ENCODE data around the gene HP1BP3.
A peak's percentile ranks its signal among the peaks of the same experiment; 100 is the strongest.
"Not testable (repeated sequence)": the region's sequence is repeated elsewhere in the genome, so short reads cannot be mapped to it uniquely, and the experiment has no call there.

Gene HP1BP3

GRCh38 chr1:20787029-20787839 lies at the start of gene HP1BP3:
Gene HP1BP3 (minus strand): TSS chr1:20787307. CDS start chr1:20780440, 6,867 bp downstream.
- peak; percentile 78 for DNase-seq (ENCODE audit: low read depth)

GRCh38 chr1:20836230-20836629 lies 49.1 kb upstream of the HP1BP3 start:
- no peak for DNase-seq (ENCODE audit: low read depth)

- no peak for DNase-seq (ENCODE audit: low read depth)
These were observed 47.7 kb upstream of the HP1BP3 start for GRCh38 chr1:20834780-20835179.

DNA sequence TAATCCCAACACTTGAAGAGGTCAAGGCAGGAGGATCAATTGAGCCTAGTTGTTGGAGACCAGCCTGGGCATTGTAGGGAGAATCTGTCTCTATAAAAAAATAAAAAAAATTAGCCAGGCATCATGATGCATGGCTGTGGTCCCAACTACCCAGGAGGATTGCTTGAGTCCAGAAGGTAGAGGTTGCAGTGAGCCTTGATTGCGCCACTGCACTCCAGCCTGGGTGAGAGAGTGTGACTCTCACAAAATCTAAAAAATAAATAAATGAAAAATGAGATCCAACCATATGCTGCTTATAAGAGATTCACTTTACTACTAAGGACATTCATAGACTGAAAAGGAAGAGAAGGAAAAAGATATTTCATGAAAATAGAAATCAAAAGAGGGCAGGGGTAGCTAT lies 47.1 kb upstream of the HP1BP3 start:
- no peak for DNase-seq (ENCODE audit: low read depth)

DNA sequence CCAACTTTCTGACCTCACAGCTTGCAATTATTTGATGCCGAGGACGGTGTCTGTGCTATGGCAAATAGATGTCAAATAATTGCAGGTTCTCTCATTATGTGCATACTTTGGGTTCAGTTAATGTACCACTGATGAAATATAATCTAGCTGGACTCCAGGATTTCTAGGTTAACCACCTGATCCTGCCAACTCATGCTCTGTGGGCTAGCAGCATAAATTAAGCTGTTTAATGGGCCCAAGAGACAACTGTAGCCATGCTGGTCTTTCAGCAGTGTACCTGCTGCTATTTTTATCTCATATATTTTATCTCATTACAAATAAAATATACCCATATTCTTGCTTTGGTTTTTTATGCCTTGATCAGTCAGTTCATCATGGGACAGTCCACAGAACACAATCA lies 43.3 kb upstream of the HP1BP3 start:
- DNase-seq (ENCODE audit: low read depth): no peak

- DNase-seq (ENCODE audit: low read depth): no peak
These were observed 42.8 kb upstream of the HP1BP3 start for GRCh38 chr1:20829946-20830345.

- DNase-seq (ENCODE audit: low read depth): no peak
These were observed 42.4 kb upstream of the HP1BP3 start for GRCh38 chr1:20829531-20829930.

DNA sequence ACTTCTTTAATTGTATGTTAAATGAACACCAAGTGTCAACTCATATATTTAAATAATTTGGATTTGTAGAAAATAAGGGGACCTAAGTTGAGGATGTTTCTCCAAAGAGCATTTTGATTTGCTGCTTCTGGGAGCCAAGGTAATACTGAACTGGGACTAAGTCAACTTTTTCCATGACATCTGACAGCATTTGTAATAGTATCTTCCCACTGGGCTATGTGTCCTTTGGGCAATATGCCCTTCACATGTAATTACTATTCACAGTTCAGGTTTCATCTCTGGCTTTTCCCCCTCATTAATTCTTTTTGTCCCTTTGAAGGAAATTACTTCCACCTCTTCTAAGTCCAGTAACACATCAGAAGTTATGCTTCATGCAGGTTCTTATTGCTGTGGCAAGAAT lies 36.7 kb upstream of the HP1BP3 start:
- DNase-seq (ENCODE audit: low read depth): no peak

DNA sequence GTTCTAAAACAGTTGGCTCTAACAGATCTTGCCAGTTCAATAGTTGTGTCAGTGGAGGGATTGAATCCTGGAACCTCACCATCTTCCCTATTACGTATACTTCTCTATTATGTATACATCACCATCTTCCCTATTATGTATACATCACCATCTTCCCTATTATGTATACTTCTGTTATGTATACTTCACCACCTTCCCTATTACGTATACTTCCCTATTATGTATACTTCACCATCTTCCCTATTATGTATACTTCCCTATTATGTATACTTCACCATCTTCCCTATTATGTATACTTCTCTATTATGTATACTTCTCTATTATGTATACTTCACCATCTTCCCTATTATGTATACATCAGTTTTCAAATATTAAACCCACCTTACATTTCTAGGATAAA lies 34.4 kb upstream of the HP1BP3 start:
- no peak for DNase-seq (ENCODE audit: low read depth)

DNA sequence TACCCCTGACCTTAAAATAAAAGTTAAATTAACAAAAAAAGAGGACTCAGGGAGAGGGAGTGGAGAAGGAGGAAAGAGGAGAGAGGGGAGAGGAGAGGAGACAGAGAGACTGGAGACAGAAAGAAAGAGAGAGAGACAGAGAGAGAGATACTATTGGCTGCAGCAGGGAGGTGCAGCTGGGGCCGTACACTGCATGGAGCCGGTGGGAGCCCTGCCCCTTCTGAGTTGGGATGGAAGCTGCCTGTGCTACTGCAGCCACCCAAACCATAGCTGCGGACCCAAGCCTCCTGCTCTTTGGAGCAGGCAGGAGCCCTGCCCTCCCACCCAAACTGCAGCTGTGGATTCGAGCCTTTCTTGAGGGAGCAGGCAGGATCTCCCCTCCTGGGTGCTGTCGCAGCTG lies 32.7 kb upstream of the HP1BP3 start:
- no peak for DNase-seq (ENCODE audit: low read depth)

DNA sequence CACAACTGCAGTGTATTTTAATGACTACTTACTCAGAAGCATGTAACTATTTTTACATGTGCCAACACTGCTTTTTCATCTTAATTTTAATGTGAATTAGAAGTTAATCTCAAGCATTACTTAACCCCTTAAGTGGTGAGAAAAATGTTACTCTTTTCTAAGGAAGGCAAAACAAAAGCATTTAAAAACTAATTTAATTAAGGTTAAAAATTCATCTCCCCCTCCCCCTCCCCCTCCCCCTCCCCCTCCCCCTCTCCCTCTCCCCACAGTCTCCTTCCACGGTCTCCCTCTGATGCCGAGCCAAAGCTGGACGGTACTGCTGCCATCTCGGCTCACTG lies 27.4 kb upstream of the HP1BP3 start:
- DNase-seq (ENCODE audit: low read depth): no peak

- no peak for DNase-seq (ENCODE audit: low read depth)
These were observed 24.8 kb upstream of the HP1BP3 start for GRCh38 chr1:20811916-20812315.

GRCh38 chr1:20793236-20793635 lies 6.1 kb upstream of the HP1BP3 start:
- DNase-seq (ENCODE audit: low read depth): no peak

DNA sequence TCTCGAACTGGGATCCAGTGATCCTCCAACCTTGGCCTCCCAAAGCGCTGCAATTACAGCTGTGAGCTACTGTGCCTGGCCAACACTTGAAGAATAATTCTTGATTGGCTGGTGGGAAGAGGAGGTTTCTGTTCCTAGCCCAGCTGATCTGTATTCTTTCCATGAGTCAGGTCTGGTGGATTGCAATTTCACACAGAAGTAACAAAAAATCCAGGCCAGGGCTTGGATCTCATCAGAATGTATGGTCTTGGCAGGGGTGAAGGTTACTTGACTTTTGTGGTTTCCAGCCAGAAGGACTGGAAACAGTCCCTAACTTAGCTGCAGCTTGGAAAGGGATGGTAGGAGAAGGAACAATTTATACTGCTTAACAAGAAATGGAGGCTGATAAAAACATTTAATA lies 5.1 kb upstream of the HP1BP3 start:
- DNase-seq (ENCODE audit: low read depth): no peak

DNA sequence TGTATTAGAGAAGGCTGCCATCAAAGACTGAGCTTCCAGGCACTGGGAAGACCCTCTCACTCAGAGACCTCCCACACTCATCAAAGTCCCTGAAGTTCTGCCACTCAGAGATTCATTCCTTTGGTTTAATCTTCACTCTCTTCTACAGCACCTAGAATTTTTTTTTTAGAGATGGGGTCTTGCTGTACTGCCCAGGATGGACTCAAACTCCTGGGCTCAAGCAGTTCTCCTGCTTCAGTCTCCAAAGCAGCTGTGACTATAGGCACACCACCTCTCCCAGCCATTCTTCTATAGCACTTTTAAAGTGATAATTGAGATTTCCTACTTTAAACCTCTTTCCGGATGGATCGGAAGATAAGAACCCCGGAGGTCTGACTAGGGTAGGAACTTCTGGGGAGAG lies 3.7 kb upstream of the HP1BP3 start:
- DNase-seq (ENCODE audit: low read depth): no peak

DNA sequence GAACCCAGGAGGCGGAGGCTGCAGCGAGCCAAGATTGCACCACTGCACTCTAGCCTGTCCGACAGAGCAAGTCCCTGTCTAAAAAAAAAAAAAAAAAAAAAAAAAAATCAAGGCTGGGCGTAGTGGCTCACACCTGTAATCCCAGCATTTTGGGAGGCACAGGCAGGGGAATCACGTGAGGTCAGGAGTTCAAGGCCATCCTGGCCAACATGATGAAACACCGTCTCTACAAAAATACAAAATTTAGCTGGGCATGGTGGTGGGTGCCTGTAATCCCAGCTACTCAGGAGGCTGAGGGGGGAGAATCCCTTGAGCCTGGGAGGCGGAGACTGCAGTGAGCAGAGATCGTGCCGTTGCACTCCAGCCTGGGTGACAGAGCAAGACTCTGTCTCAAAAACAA lies 2.5 kb upstream of the HP1BP3 start:
- DNase-seq (ENCODE audit: low read depth): not testable (repeated sequence)

DNA sequence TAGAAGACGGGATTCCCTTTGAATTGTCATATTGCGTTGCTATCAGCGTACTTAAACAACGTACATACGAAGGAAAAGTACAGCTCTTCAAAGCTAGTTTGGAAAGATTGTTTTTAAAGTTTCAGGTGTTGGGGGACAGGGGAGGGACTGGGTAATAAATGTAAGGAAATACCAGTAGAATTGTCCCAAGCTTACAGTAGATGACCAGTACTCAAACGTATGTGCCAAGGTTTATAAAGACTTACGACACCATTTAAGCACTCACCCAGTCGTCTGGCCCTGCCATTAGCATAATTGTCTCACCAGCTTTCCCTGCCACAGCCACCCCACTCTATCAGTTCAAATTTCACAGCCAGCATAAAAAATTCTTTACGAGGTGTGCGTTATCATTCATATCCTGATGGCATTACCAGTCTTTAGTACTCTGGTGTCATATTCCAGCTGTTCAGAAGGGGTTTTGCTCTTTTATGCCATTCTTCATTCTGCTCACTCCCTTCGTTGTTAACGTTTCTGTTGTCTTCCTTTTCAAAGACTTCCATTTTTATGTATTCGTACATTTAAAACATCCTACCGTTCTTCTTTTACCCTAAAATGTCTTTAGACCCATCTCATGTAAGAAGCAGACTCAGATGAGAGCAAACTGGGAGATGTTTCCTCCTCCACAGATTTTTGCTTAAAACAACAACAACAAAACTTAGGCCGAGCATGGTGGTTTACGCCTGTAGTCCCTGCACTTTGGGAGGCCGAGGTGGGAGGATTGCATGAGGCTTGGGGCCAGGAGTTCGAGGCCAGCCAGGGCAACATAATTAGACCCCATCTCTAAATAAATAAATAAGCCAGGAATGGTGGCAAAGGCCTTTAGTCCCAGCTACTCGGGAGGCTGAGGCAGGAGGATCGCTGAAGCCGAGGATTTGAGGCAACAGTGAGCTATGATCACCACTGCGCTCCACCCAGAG lies 1.0 kb upstream of the HP1BP3 start:
- DNase-seq (ENCODE audit: low read depth): no peak

- peak; percentile 95 for DNase-seq (ENCODE audit: low read depth)
These were observed 666 bp downstream of the HP1BP3 start for GRCh38 chr1:20786253-20787028.

- DNase-seq (ENCODE audit: low read depth): no peak
These were observed 1.2 kb downstream of the HP1BP3 start for GRCh38 chr1:20785907-20786252.

DNA sequence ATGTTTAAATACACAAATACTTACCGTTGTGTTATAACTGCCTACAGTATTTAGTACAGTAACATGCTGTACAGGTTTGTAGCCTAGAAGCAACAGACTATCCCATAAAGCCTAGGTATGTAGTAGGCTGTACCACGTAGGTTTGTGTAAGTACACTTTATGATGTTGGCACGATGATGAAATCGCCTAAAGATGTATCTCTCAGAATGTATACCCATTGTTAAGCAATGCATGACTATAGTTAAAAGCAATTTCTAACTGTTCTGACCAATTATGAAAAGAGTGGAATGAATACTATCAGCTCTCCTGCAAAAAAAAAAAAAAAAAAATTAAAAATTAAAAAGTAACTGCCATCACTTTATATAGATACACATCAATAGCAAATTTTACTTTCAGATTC lies 11.4 kb downstream of the HP1BP3 start:
- no peak for DNase-seq (ENCODE audit: low read depth)

GRCh38 chr1:20771780-20772179 lies 15.3 kb downstream of the HP1BP3 start:
- no peak for DNase-seq (ENCODE audit: low read depth)

DNA sequence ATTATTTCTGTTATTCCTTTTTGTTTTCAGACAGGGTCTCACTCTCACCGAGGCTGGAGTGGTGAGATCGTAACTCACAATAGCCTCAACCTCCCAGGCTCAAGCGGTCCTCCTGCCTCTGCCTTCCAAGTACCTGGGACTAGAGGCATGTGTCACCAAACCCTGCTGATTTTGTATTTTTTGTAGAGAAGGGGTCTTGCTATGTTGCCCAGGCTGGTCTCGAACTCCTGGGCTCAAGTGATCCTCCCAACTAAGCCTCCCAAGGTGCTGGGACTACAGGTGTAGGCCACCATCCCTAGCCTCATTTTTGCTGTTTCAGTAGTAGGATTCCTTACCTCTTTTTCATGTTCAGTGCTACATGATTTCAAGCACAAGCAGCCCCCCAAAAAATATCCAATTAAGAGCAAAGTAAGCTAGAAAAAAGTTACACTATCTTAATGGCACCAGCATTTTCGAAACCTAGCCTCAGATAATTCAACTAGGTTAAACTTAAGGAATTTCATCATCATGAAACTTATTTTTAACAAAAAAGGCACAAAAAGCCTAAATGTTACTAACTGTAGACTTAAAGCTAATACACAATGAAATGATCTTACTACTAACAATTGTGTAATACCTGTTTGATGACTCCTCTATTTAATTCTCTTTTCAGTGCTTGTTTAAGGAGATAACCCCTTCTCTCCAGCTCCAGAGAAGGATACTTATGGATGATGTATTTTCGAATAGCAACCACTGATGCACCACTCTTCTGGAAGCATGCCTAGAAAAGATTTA lies 16.6 kb downstream of the HP1BP3 start:
- no peak for DNase-seq (ENCODE audit: low read depth)

All from stimulated activated CD4-positive, alpha-beta T cell treated with anti-CD3 and anti-CD28 coated beads, Interleukin-2, amount 100 ng/mL, for 4 hours (primary cell).